Subcutaneous adipose tissue (tissue), 4 donors: ENCODE results near the gene CISH. TPM values are rescaled to one million over a fixed set of nuclear protein-coding genes. Genes with fewer than 3 reads are reported as not detected.

Experiments
- CTCF ChIP-seq: fragments of 450-650 bp; IDR thresholded peaks from one replicate; pipeline ENCODE4 v1.5.1; 2016; ENCODE audit warnings: low read depth, mild to moderate bottlenecking, control low read depth, antibody characterized with exemption, moderate library complexity
- total RNA-seq, 4 donors: library from RNA; depleted of rRNA; stranded (reverse); fragments of >200 nt; gene quantifications; one replicate each; pipeline ENCODE4 v1.1.0, GENCODE V29; 2016

CISH gene
- total RNA-seq, 4 donors from 2014 or later = 3.5 to 25.9 (median 11.0) TPM

GRCh38 chr3:50620420-50620819, 8.8 kb upstream of the CISH start:
- no peak for TF ChIP-seq CTCF

- TF ChIP-seq CTCF = no peak
Observed at GRCh38 chr3:50617911-50618481, 6.4 kb upstream of the CISH start.

GRCh38 chr3:50617096-50617791, 5.7 kb upstream of the CISH start, which contains the start of gene MAPKAPK3:
TSS of gene MAPKAPK3 (plus strand) at chr3:50617151. CDS start at chr3:50617566, 415 bp downstream.
- TF ChIP-seq CTCF = no peak

- TF ChIP-seq CTCF = no peak
Observed at GRCh38 chr3:50616770-50617095, 5.2 kb upstream of the CISH start.

GRCh38 chr3:50616003-50616769, 4.6 kb upstream of the CISH start:
- TF ChIP-seq CTCF = no peak

- TF ChIP-seq CTCF = no peak
Observed at GRCh38 chr3:50615190-50615589, 3.6 kb upstream of the CISH start.
